ENCODE data around the gene COPS6.

- TF ChIP-seq POLR2AphosphoS5 (IDR thresholded peaks at IDR 0.05; ENCODE audit: low read depth, low read length) (no peak), POLR2A (IDR thresholded peaks at IDR 0.05; ENCODE audit: low read depth, low read length) (no peak), TAF1 (IDR thresholded peaks at IDR 0.05; ENCODE audit: low read depth, low read length) (no peak), SPI1 (IDR thresholded peaks at IDR 0.05; ENCODE audit: low read depth, low read length) (no peak)
Measured at GRCh38 chr7:100080907-100081534, 7.7 kb upstream of the COPS6 start.
